LHCN-M2 (cell line): ENCODE measurements around the gene MAP7. TPM values are rescaled to one million over a fixed set of nuclear protein-coding genes. Genes with fewer than 3 reads are reported as not detected.
"Not testable (repeated sequence)": the region's sequence is repeated elsewhere in the genome, so short reads cannot be mapped to it uniquely, and the experiment has no call there.

Source experiments
- DNase-seq: peaks from one replicate; pipeline ENCODE4 v3.0.0-alpha.2; 2012; ENCODE audit warnings: low read depth
- polyA plus RNA-seq: library from polyadenylated mRNA; unstranded; fragments of >200 nt; gene quantifications from one replicate; pipeline ENCODE4 v1.2.1, GENCODE V29; 2012; ENCODE audit warnings: missing spikeins
- total RNA-seq: library from RNA; depleted of rRNA; stranded (reverse); fragments of >200 nt; gene quantifications from 2 replicates; pipeline ENCODE4 v1.2.3, GENCODE V29; 2014; rRNA removed

The MAP7 gene
- total RNA-seq = 0.06 TPM in 2 replicates
- polyA plus RNA-seq = 0.09 TPM

- peak; percentile 12 for DNase-seq
Measured at GRCh38 chr6:136550330-136551071, at the start of gene MAP7. Gene MAP7, minus strand, starts transcription at chr6:136550422. Its CDS starts 14 bp downstream, at chr6:136550408.

GRCh38 chr6:136599329-136600011 lies 49.2 kb upstream of the MAP7 start:
- DNase-seq = no peak

GRCh38 chr6:136598048-136598447 lies 47.8 kb upstream of the MAP7 start:
- DNase-seq = no peak

- no peak for DNase-seq
Measured at GRCh38 chr6:136594671-136595070, 44.4 kb upstream of the MAP7 start.

GRCh38 chr6:136593748-136594490 lies 43.7 kb upstream of the MAP7 start:
- peak; percentile 99 for DNase-seq

- peak; percentile 35 for DNase-seq
Measured at GRCh38 chr6:136592930-136593673, 42.9 kb upstream of the MAP7 start.

- no peak for DNase-seq
Measured at GRCh38 chr6:136591617-136592016, 41.4 kb upstream of the MAP7 start.

- not testable (repeated sequence) for DNase-seq
Measured at GRCh38 chr6:136590846-136591245, 40.6 kb upstream of the MAP7 start.

- DNase-seq = peak; percentile 57
Measured at GRCh38 chr6:136587527-136587926, 37.3 kb upstream of the MAP7 start.

- DNase-seq = peak; percentile 61
Measured at GRCh38 chr6:136586295-136586694, 36.1 kb upstream of the MAP7 start.

GRCh38 chr6:136585523-136585922 lies 35.3 kb upstream of the MAP7 start:
- DNase-seq = not testable (repeated sequence)

- not testable (repeated sequence) for DNase-seq
Measured at GRCh38 chr6:136584290-136584689, 34.1 kb upstream of the MAP7 start.

GRCh38 chr6:136582711-136583471 lies 32.7 kb upstream of the MAP7 start:
- DNase-seq = peak; percentile 81

- DNase-seq = no peak
Measured at GRCh38 chr6:136579800-136580199, 29.6 kb upstream of the MAP7 start.

- no peak for DNase-seq
Measured at GRCh38 chr6:136576821-136577220, 26.6 kb upstream of the MAP7 start.

- DNase-seq = no peak
Measured at GRCh38 chr6:136571496-136571895, 21.3 kb upstream of the MAP7 start.

GRCh38 chr6:136571065-136571464 lies 20.8 kb upstream of the MAP7 start:
- DNase-seq = no peak

- no peak for DNase-seq
Measured at GRCh38 chr6:136568129-136568528, 17.9 kb upstream of the MAP7 start.

- DNase-seq = no peak
Measured at GRCh38 chr6:136567688-136568087, 17.5 kb upstream of the MAP7 start.

- no peak for DNase-seq
Measured at GRCh38 chr6:136566851-136567250, 16.6 kb upstream of the MAP7 start.

GRCh38 chr6:136566007-136566487 lies 15.8 kb upstream of the MAP7 start:
- no peak for DNase-seq
